Urinary bladder (tissue), 4 donors: Measurements from ENCODE around the gene CDC73. TPM values are rescaled to one million over a fixed set of nuclear protein-coding genes. Genes with fewer than 3 reads are reported as not detected.
"Not testable (repeated sequence)": the region's sequence is repeated elsewhere in the genome, so short reads cannot be mapped to it uniquely, and the experiment has no call there.

Experiments used
- DNase-seq: peaks from one replicate; pipeline ENCODE4 v3.0.0-alpha.2; 2015; ENCODE audit errors: extremely low spot score
- H3K27ac ChIP-seq: one replicate; pipeline ENCODE4 v1.5.1; 2013; ENCODE audit warnings: low read depth, mild to moderate bottlenecking, moderate library complexity
- H3K36me3 ChIP-seq: one replicate; pipeline ENCODE4 v1.6.1; 2013; ENCODE audit warnings: mild to moderate bottlenecking, moderate library complexity; ENCODE audit not compliant: insufficient read depth
- H3K4me1 ChIP-seq: one replicate; pipeline ENCODE4 v1.6.1; 2013; ENCODE audit warnings: mild to moderate bottlenecking, moderate library complexity; ENCODE audit not compliant: insufficient read depth
- H3K4me3 ChIP-seq: one replicate; pipeline ENCODE4 v1.5.1; 2013; ENCODE audit warnings: low read depth, low read length
- WGBS: extraction: QIAGEN DNeasy Blood & Tissue Kit; methylation state at CpG from one replicate; pipeline ENCODE4 v1.1.7; 2013; 5-methylcytosine and 5-hydroxymethylcytosine counted together
- polyA plus RNA-seq: library from polyadenylated mRNA; stranded (reverse); fragments of 200-250 nt; gene quantifications from one replicate; pipeline ENCODE4 v1.2.3, GENCODE V29; 2013
- total RNA-seq: library from RNA; depleted of rRNA; stranded (reverse); fragments of >200 nt; gene quantifications from one replicate; pipeline ENCODE4 v1.2.3, GENCODE V29; 2014
- donor health status: healthy with polysubstance abuse.
- donor health status: healthy.

The CDC73 gene
- total and polyA plus RNA-seq, 2 donors, result 20.3 to 79.6 TPM

DNA sequence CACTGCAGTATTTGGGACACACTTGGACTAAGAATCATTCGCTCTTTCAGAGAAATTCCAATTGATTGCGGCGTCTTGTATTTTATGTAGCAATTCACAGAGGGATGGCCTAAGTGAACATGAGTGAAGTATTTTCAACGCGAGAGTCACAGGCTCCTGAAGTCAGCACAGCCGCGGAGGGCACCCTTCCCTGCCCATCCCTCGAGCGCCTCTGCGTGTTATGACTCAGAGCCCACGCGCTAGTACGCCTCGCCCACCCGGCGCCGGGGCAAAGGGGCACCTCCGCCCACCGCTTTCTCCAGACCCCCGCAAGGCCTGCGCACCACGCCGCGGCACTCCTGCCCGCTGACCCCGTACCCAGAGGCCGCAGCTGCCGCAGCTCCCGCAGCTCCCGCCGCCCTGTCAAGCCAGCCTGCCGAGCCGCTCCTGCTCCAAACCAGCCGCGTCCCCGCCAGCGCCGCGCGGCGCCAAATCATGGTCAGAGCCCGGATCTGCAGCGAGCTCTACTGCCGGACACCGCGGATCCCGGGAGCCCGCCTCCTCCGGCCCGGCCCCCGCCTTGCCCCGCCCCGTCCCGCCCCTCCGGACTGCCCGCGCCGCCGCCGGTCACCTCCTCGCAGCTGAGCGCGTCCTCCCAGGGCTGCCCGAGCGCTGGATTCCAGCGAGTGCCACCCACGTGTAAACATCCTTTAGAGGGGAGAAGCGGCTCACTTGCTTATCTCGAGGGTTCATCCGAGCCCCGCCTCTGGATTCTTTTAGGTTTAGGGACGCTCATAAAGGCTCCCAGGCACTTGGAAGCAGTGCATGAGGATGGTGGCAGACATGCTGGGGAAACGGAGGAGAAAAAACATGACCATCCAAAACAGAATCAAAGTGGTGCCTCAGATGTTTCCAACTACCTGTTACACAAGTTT lies 16.7 kb upstream of the CDC73 start, which contains the start of gene GLRX2:
GLRX2 (minus strand) TSS at position 508 of the 914 bp plus-strand sequence; CDS start at position 476, 32 bp downstream.
- peak within 1 kb of the TSS; percentile 80 for H3K4me3 ChIP-seq
- under 1% methylated on average over 73 of the region's 73 CpGs for whole genome bisulfite sequencing
- H3K4me1 ChIP-seq, result no peaks in the 10 kb centered on the region
- DNase-seq, result peak; percentile 32
- H3K36me3 ChIP-seq, result no peaks in the 10 kb centered on the region
- H3K27ac ChIP-seq, result peak within 1 kb of the TSS; percentile 95

DNA sequence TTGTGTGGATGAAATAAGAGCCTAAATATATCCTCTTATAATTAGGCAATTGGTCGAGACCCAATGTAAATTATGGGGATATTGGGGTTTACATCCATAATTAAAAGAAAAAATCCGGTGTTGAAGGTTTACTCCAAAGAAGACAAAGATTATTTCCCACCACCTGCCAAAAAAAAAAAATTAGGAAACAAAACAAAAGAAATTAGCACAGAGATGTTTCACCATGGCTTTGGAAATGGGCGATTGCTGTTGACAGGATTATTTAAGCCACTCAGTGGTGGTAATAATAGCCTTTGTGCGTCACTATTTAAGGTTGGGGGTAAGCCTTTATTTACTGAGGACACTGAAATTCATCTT lies 16.0 kb upstream of the CDC73 start:
- H3K4me1 ChIP-seq, result no peaks in the 10 kb centered on the region
- no peaks in the 10 kb centered on the region for H3K36me3 ChIP-seq
- 41% methylated on average over 4 of the region's 4 CpGs for WGBS
- DNase-seq, result no peak
- peak overlapping the region; percentile 80 for H3K4me3 ChIP-seq
- no peak overlapping the region for H3K27ac ChIP-seq

DNA sequence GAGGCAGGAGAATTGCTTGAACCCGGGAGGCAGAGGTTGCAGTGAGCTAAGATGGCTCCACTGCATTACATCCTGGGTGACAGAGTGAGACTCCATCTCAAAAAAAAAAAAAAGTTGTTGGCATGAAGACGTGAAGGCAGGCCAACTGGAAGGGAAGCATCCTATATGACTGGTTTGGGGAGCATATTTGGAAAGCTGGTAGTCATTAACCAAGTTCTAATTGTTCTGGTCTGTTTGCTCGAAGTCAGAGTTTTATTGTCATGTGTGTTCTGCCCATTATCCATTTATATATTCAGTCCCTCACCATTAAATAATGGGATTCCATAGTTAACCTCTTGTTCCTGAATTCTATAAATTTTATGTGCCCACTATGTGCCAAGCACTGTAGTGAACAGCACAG lies 13.4 kb upstream of the CDC73 start:
- WGBS, result 79% methylated on average over 3 of the region's 3 CpGs
- DNase-seq, result no peak

DNA sequence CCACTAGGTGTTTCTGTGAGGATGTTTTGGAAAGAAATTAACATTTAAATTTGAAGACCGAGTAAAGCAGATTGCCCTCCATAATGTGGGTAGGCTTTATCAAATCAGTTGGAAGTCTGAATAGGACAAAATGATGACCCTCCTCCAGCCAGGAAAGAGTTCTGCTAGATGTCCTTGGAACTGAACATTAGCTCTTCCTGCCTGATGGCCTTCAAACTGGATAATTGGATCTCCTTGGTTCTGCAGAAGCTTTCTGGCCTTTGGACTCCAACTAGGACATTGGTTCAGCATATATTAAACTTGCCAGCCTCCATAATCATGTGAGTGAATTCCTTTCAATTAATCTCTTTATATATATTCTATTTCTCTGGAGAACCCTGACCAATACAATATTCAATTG lies 12.2 kb upstream of the CDC73 start:
- H3K27ac ChIP-seq, result no peak overlapping the region
- 99% methylated on average over 1 of the region's 1 CpG for WGBS
- H3K36me3 ChIP-seq, result no peaks in the 10 kb centered on the region
- H3K4me1 ChIP-seq, result no peaks in the 10 kb centered on the region
- H3K4me3 ChIP-seq, result no peak overlapping the region
- DNase-seq, result no peak

More for the DNA sequence above, 13.4 kb upstream of the CDC73 start:
- H3K4me1 ChIP-seq, result no peaks in the 10 kb centered on the region
- no peak overlapping the region for H3K27ac ChIP-seq
- no peaks in the 10 kb centered on the region for H3K36me3 ChIP-seq
- no peak overlapping the region for H3K4me3 ChIP-seq

DNA sequence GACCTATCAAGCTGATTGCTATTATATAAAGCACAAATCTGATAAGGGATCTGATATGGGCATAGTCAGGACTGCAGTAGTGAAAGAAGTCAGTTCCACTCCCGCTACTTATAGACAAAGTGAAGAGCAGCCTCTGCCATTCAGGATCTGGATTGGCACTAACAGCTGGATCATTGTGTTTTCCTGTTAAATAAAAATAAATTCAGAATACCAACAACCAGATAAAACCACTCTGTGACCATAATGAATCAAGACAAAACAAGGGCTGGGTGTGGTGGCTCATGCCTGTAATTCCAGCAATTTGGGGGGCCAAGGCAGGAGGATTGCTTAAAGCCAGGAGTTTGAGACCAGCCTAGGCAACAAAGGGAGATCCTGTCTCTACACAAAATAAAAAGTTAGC lies 11.6 kb upstream of the CDC73 start:
- no peak overlapping the region for H3K4me3 ChIP-seq
- H3K4me1 ChIP-seq, result no peaks in the 10 kb centered on the region
- no peak for DNase-seq
- no peaks in the 10 kb centered on the region for H3K36me3 ChIP-seq
- H3K27ac ChIP-seq, result no peak overlapping the region
- WGBS, result 95% methylated on average over 1 of the region's 1 CpG

DNA sequence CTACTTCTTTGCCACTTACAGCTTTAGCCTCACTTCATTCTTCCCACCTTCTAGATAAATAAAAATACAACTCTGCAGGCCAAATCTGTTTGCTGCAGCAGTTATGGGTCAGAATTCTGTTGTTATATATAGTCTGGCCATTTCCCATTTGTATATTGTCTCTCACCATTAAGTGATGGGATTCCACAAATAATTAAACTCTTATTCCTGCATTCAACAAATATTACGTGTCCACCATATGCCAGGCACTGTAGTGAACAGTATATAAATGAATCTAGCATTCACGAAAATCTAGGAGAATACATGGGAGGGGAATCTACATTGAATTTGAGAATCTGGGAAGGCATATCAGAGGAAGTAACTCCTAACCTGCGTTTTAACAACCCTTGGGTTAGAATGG lies 11.0 kb upstream of the CDC73 start:
- no peak for DNase-seq
- no peak overlapping the region for H3K4me3 ChIP-seq
- H3K36me3 ChIP-seq, result no peaks in the 10 kb centered on the region
- WGBS, result 82% methylated on average over 3 of the region's 3 CpGs
- no peak overlapping the region for H3K27ac ChIP-seq
- H3K4me1 ChIP-seq, result no peaks in the 10 kb centered on the region

DNA sequence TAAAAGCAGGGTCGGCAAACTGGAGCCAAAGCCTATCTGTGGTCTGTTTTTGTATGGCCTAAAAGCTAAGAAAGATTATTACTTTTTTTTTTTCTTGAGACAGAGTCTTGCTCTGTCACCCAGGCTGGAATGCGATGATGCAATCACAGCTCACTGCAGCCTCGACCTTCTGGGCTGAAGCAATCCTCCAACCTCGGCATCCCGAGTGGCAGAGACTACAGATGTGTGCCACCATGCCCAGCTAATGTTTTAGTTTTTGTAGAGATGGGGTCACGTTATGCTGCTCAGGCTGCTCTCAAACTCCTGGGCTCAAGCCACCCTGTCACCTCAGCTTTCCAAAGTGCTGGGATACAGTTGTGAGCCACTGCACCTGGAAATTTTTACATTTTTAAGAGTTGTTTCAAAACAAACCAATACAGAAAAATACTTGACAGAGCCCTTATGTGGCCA lies 10.2 kb upstream of the CDC73 start:
- Histone ChIP-seq H3K4me3 (no peak overlapping the region), H3K36me3 (no peaks in the 10 kb centered on the region), H3K4me1 (no peaks in the 10 kb centered on the region), H3K27ac (no peak overlapping the region)
- 18% methylated on average over 6 of the region's 6 CpGs for WGBS
- DNase-seq, result no peak

DNA sequence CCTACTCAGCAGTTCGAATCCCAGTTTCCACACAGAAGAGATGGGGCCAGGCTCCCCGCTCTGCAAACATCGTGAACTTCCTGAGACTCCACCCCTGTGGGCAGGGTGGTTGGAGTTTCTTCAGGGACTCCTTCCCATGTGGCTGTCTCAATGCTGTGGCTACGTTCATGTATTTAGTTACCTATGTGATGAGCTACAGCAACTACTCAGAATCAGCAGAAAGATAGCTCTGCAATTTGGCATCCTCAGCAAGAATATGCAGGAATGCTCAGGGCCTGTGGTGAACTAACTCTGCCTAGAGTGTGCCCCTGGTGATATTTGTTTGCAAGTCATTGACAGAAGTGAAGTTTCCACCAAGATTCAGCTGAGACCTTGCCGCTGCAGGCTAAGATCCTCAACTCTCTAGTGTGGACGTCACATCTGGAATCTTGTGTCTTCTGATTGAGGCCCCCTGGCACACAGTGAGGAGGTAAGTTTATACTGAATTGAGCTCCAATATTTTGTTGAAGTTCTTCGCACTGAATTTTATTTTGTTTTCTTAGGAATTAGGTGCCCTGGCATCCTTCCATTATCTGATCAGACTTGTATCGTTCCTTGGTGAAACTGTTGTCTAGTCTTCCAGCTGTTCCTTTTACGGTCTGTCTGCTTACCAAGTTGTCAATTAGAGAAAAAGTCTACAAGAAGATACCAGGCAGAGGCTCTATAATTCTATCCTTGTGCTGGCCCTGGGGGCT lies 8.4 kb upstream of the CDC73 start:
- H3K4me3 ChIP-seq, result no peak overlapping the region
- no peak for DNase-seq
- 73% methylated on average over 9 of the region's 9 CpGs for WGBS
- no peaks in the 10 kb centered on the region for H3K36me3 ChIP-seq
- no peaks in the 10 kb centered on the region for H3K4me1 ChIP-seq
- H3K27ac ChIP-seq, result no peak overlapping the region

DNA sequence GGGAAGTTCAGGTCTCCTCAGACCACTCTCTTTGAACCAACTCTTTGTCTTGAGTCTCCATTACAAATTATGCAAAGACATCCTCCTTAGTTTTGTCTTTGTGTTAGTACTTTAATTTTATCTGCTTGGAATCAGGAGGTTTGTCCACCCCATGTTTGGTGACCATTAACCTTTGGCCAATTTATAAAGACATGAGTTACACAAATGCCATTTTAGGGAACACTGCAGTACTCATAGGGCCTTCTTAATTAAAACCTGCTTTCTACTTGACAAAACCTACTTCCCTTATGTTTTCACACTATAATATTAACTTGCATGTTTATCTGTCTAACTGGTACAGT lies 7.9 kb upstream of the CDC73 start:
- H3K36me3 ChIP-seq, result no peaks in the 10 kb centered on the region
- DNase-seq, result no peak
- no peaks in the 10 kb centered on the region for H3K4me1 ChIP-seq
- H3K27ac ChIP-seq, result no peak overlapping the region
- H3K4me3 ChIP-seq, result no peak overlapping the region

DNA sequence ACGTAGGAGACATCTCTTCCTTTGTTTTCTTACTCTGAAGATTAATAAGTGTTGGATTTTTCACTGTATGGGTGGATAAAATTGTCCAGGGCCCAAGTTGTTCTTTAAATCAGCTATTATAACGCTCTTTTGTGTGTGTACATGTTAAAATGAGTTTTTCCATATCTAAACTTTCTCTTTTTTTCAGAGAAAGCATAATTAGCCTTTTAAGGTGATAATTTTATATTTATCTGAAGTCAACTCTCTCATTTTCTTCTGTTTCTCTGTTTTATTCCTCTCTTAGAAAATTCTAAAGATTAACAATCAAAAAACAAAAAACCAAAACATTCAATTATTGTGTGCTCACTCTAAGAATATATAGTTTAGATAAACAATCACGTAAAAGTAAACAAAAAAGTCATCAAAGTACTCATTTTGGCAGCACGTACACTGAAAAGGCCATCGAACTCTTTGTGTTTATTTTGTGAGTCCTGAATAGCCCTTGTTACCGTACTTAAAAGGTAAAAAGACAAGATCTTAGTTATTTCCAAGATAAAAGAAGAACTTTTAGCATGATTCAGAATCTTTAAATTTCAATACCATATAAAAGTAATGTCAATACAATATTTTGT lies 7.2 kb upstream of the CDC73 start:
- 69% methylated on average over 6 of the region's 6 CpGs for WGBS
- Histone ChIP-seq H3K4me3 (no peak overlapping the region), H3K4me1 (no peaks in the 10 kb centered on the region), H3K27ac (no peak overlapping the region), H3K36me3 (no peaks in the 10 kb centered on the region)
- DNase-seq, result no peak

DNA sequence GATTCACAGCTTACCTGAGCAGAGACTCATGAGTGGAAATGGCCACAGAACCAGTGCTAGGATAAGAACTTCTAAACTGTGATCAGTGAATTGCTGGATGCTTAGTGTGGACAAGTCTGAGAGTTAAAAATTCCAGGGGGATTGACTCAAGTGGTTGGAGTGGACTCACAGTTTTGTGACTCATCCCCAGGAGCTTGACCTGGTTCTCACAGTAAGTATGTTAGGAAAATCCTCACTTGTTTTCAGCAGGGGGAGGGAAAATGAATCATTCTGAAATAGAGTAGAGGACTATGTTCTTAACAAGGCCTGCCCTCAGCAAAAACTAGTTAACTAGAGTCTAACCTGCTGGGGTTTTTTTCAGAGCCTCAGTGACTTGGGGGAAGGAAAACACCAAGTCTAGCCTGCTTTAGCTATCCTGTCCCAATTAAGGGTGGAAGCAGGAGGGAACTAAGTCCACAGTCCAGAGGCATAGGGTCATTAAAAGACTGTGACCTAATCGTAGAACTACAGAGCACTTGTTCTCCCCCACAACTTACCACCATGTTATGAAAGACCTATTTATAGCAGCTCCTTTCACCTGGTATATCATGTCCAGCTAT lies 6.1 kb upstream of the CDC73 start:
- no peak overlapping the region for H3K27ac ChIP-seq
- no peaks in the 10 kb centered on the region for H3K36me3 ChIP-seq
- DNase-seq, result no peak
- H3K4me3 ChIP-seq, result no peak overlapping the region
- no peaks in the 10 kb centered on the region for H3K4me1 ChIP-seq
- 55% methylated on average over 1 of the region's 1 CpG for whole genome bisulfite sequencing

DNA sequence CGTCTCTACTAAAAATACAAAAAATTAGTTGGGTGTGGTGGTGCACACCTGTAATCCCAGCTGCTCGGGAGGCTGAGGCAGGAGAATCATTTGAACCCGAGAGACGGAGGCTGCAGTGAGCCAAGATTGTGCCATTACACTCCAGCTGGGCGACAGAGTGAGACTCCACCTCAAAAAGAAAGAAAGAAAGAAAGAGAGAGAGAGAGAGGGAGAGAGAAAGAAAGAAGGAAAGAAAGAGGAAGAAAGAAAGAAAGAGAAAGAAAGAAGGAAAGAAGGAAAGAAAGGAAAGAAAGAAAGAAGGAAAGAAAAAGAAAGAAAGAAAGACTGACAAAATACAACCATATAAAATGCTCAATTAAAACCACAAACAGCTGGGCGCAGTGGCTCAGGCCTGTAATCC lies 4.7 kb upstream of the CDC73 start:
- 98% methylated on average over 6 of the region's 6 CpGs for WGBS
- H3K27ac ChIP-seq, H3K4me3 ChIP-seq, H3K36me3 ChIP-seq, DNase-seq, H3K4me1 ChIP-seq: not testable (repeated sequence)

DNA sequence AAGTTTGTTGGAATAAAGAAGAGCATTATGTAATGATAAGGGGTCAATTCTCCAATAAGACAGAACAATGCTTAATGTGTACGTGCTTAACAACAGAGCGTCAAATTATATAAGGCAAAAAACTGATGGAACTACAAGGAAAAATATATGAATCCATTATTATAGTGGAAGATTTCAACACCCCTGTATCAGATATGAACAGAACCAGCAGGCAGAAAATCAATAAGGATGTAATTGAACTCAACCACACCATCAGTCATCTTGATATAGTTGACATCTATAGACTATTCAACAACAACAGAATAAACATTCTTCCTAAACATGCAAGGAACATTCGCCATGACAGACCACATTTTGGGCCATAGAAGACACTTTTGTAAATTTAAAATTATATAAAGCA lies 3.6 kb upstream of the CDC73 start:
- no peaks in the 10 kb centered on the region for H3K4me1 ChIP-seq
- H3K4me3 ChIP-seq, result no peak overlapping the region
- H3K36me3 ChIP-seq, result no peaks in the 10 kb centered on the region
- H3K27ac ChIP-seq, result no peak overlapping the region
- no peak for DNase-seq
- 82% methylated on average over 3 of the region's 3 CpGs for WGBS
